Bronchial epithelial cell (primary cell): ENCODE results near the gene IGSF10. TPM values are rescaled to one million over a fixed set of nuclear protein-coding genes. Genes with fewer than 3 reads are reported as not detected.

ENCODE experiments used
- DNase-seq: peaks from one replicate; pipeline ENCODE4 v3.0.0-alpha.2; 2010; ENCODE audit warnings: low read depth
- FAIRE-seq: peaks from 2 replicates; lab custom pipeline; 2011; peaks lifted over from hg19 to GRCh38; lab: Jason Lieb, UNC
- H3K27me3 ChIP-seq: 2 replicates; pipeline ENCODE4 v1.5.1; 2011; ENCODE audit warnings: low read length; ENCODE audit not compliant: control insufficient read depth, insufficient read depth
- H3K36me3 ChIP-seq: 2 replicates; pipeline ENCODE4 v1.5.1; 2011; ENCODE audit warnings: low read length; ENCODE audit not compliant: control insufficient read depth, insufficient read depth
- H3K4me3 ChIP-seq: 2 replicates; pipeline ENCODE4 v1.5.1; 2011; ENCODE audit warnings: mild to moderate bottlenecking, low read depth, low read length, control low read depth
- total RNA-seq: library from RNA; depleted of rRNA; stranded (reverse); fragments of >200 nt; gene quantifications from 2 replicates; pipeline ENCODE4 v1.2.1, GENCODE V29; 2014
- TF ChIP-seq, protein P1 (sequence below): IDR thresholded peaks from 2 replicates; pipeline ENCODE4 v1.5.1; 2011; ENCODE audit warnings: mild to moderate bottlenecking, moderate library complexity, low read length, control low read depth, inconsistent platforms; ENCODE audit not compliant: insufficient read depth, severe bottlenecking

The IGSF10 gene
- total RNA-seq, 1 donor from 2014 or later: under 0.01 TPM

DNA sequence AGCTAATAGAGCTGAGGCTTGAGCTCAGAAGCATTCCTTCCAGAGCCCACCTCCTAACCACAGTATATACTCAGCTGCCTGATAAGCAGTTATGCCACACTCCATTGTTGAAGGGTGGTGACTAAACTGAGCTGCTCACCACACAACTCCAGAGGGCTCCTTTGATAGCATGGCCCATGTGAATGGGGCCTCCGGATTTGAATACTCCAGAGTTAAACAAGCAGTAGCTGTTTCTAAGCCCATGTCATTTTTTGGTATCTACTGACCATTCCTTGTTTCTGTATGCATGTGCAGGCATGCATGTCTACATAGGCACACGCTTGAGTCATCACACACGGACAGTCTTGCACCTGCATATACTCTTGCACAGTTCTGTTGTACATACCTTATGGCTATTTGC is 28.9 kb downstream of the IGSF10 start:
- H3K27me3 ChIP-seq: no peaks in the 10 kb centered on the region
- no peak overlapping the region for H3K4me3 ChIP-seq
- H3K36me3 ChIP-seq: no peaks in the 10 kb centered on the region
- FAIRE-seq: peak; percentile 93
- TF ChIP-seq, protein P1, sequence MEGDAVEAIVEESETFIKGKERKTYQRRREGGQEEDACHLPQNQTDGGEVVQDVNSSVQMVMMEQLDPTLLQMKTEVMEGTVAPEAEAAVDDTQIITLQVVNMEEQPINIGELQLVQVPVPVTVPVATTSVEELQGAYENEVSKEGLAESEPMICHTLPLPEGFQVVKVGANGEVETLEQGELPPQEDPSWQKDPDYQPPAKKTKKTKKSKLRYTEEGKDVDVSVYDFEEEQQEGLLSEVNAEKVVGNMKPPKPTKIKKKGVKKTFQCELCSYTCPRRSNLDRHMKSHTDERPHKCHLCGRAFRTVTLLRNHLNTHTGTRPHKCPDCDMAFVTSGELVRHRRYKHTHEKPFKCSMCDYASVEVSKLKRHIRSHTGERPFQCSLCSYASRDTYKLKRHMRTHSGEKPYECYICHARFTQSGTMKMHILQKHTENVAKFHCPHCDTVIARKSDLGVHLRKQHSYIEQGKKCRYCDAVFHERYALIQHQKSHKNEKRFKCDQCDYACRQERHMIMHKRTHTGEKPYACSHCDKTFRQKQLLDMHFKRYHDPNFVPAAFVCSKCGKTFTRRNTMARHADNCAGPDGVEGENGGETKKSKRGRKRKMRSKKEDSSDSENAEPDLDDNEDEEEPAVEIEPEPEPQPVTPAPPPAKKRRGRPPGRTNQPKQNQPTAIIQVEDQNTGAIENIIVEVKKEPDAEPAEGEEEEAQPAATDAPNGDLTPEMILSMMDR: no peak
- DNase-seq: peak; percentile 98

DNA sequence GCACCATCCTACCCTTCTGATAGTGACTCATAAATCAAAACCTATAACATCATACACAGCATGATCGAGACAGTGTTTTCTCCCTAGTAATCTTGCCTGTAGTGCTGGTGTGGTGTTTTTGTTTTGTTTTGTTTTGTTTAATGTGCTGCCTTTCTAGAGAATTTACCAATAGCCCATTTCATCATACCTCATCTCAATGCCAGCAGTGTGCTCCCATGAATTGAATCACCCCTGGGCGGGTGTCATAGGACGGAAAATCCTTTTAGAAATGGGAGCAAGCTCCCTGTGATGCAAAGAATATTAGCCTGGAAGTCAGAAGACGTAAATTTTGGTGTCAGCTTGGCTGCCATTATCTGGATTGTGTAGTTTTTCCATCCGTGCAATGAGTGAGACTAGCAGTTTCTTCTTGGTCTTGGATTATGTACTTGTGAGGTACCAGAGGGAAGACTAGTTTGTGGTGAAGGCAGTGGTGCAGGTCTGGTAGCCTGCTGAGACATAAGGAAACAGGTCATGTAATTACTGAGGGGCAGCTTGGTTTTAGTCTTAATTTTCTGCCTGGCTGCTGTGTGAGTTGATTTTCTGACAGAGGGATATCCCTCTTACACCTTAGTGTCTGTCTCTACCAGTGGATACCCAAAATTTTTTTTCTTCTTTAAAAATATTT is 29.9 kb downstream of the IGSF10 start:
- H3K27me3 ChIP-seq: no peaks in the 10 kb centered on the region
- H3K36me3 ChIP-seq: no peaks in the 10 kb centered on the region
- no peak overlapping the region for H3K4me3 ChIP-seq
- TF ChIP-seq, protein P1: no peak
- FAIRE-seq: no peak
- peak; percentile 52 for DNase-seq

DNA sequence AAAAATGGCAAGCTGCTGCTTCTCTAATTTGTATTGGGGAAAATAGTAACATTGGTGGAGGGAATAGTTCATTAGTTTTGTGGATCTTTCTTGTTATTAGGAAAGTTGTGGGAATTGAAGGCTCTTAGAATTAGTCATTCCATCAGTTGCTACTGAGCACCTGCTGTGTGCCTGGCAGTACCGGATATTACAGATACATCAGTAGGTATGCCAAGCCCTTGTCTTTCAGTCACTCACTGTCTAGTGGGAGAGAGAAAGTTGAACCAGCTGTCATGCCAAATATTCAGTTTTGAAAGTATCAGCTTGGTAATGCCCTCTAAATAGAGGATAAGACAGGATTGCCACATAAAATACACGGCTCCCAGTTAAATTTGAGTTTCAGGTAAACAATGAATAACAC is 32.5 kb downstream of the IGSF10 start:
- Histone ChIP-seq H3K4me3 (no peak overlapping the region), H3K27me3 (no peaks in the 10 kb centered on the region), H3K36me3 (no peaks in the 10 kb centered on the region)
- TF ChIP-seq, protein P1: no peak
- DNase-seq: no peak
- FAIRE-seq: no peak

DNA sequence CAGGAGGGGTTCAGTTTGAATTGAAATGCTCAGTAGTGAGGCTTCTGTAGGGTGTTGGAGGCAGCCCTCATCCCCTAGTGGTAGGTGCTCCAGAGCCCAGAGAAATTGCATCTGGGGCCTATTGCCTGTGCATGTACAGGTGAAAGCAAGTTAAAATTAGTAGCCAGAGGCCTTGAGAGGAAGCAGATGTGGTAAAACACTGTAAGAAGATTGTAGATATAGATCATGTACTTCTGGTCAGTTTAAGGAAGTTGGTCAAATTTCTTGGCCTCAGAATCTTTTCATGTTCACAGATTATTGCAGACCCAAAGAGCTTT is 34.6 kb downstream of the IGSF10 start:
- H3K27me3 ChIP-seq: no peaks in the 10 kb centered on the region
- FAIRE-seq (no peak), DNase-seq (no peak)
- H3K36me3 ChIP-seq: no peaks in the 10 kb centered on the region
- H3K4me3 ChIP-seq: no peak overlapping the region
- TF ChIP-seq, protein P1: no peak

DNA sequence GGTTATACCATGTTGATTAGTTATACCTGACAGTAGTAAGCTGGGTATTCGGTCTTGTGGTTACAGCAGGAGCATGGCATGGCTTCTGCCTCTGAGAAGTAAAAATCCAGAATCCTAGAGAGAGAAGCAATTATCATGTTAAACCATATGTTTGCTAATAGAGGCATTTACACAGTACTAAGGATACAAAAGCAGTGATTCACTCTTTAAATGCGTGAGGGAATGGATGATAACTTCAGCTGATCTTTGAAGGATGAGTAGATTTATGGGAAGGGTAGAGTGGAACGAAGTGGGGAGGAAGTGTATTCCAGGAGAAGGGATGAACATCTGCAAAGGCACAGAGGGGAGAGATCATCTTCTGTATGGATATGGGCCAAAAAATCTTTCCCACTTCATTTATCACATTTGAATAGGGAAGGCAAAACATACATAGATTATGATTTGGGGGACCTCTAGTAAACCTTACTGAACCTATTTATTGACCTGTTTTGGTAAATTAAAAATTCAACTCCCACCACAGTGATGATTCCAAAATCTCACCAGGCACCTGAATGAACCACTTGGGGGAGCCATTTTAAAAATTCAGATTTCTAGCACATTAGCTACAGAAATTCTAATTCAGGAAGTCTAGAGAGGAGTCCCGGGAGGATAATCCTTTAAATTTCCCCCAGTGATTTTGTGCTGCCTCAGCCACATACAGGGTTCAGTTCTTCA is 35.1 kb downstream of the IGSF10 start:
- Histone ChIP-seq H3K36me3 (no peaks in the 10 kb centered on the region), H3K4me3 (no peak overlapping the region), H3K27me3 (no peaks in the 10 kb centered on the region)
- TF ChIP-seq, protein P1: no peak
- FAIRE-seq (no peak), DNase-seq (no peak)
